SHP77 (cell line): ENCODE data around the gene UNC5C.

Source experiments
- DNase-seq, 2 experiments: peaks; one replicate each; lab custom pipeline; 2025; lab: John Stamatoyannopoulos, UW

UNC5C gene

DNA sequence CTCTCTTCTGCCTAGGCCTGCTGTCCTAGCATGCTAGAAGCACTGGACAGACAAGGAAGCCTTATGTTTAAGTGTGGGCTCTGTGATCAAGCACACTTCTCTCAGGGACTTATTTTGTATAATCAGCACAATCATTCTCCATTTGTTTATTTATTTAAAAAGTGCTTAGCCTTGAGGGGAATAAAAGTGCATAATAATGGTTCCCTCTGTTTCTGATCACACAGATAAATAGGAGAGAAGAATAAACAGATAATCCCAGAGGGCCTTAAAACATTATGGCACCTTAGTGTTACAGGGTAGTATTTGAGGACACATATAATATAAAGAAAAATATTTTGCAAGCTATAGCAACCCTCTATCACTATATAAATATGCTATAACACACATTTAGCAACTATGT lies 146.5 kb downstream of the UNC5C start:
- DNase-seq = no peak

DNA sequence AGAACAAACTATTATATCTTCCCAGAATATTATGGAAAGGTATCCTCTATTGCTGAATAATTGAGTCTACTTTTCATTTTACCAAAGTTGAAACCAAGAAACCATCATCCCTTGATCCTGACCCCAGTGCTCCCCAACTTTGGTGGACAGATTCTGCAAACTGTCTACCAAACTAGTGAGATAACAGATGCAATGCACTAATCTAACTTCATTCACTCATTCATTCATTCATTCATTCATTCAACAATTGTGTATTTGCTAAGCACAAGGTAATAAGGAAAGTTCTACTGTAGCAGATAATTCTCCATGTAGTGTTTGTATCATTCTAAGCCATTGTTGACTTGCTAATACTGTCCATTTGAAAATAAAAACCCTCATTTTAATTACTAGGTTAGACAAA lies 150.6 kb downstream of the UNC5C start:
- no peak for DNase-seq

DNA sequence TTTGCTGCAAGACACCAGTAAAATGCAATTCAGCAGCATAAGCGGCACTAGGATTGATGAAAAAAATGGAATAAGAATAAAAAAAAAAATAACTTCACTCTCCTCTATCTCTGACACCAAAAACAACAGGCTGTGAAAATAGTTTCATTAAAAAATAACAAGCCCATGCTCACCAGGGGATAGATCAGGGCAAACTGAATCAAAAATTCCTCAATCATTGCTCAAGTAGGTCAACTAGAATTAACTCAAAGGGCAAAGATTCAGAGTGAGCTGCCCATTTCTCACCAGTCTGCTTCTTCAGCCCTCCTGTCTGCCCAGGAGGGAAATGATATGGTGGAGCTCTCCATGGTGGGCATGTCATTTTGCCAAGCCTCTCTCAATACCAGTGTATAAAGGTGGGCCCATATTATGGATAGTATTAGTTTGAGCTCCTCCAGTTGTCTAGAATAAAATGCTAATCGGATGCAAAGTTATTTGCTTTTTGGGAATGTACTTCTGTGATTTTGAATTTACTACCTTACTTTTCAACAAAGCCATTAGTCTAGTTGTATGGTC lies 153.9 kb downstream of the UNC5C start:
- no peak for DNase-seq

DNA sequence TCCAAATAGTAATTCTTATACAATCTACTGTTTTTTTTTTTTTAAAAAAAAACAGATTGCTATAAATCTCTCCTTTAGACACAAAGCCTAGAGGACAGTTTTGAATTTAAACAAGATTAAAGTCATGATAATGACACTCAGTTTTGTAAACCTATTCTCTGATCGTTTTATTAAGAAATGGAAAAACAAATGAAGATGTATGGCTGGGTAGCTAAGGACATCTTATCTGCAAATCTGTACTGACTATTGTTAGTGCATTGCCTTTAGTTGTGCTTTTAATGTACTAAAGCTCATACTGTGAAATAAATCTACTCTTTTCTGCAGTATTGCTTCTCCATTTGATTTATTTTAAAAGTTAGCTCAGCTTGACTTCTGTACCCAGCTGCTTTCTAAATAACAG lies 155.0 kb downstream of the UNC5C start:
- no peak for DNase-seq

DNA sequence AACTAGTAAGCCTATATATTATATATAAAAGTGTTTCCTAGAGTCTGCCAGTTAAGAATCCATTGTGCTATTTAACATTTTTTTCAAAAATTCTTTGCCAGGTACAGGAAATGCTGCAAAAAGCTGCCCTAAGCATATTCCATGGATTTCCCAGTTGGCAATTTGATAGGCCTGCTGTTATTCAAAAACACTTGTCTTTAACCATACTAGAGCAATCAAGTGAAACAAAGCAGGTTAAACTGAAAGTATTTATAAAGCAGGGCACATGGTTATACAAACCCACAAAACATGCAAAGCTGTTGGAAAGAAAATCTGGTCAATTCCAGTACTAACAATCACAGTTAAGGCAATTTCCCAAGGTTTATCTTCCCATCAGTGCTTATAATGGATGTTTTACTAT lies 159.9 kb downstream of the UNC5C start:
- no peak for DNase-seq

DNA sequence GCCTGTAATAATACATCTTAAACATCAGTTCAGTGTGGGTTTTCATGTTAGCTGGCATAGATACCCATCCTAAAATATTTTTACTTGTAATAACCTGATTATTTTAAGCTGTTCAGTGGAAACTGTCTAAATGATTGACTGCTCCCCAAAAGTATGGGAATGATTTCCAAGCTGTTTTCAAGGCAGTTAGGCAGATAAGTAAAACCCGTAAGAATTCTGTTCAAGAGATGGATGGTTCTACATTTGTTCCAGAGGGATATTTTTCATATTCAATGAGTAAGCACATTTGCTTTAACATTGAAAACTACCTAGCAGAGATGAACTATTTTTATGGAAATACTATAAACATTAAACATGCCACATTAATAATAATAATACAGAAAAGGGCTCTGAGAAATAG lies 161.1 kb downstream of the UNC5C start:
- DNase-seq = no peak

DNA sequence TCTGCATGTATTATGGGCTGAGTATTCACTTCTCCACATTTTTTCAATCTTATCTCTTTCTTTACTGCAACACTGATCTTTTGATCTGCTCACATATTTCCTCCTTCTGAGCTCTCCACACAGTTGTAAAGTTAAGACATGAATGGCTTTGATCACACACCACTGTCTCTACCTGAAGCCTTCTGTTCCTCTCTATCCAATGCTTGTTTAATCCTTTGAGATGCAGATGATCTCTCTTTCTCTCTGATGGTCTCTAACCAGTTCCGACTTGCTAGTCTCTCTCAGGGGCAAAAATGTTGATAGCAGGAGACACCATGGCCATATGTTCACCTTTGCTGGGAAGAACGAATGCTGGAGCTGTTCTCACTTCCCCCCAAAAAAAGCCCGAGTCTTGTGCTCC lies 162.4 kb downstream of the UNC5C start:
- no peak for DNase-seq

DNA sequence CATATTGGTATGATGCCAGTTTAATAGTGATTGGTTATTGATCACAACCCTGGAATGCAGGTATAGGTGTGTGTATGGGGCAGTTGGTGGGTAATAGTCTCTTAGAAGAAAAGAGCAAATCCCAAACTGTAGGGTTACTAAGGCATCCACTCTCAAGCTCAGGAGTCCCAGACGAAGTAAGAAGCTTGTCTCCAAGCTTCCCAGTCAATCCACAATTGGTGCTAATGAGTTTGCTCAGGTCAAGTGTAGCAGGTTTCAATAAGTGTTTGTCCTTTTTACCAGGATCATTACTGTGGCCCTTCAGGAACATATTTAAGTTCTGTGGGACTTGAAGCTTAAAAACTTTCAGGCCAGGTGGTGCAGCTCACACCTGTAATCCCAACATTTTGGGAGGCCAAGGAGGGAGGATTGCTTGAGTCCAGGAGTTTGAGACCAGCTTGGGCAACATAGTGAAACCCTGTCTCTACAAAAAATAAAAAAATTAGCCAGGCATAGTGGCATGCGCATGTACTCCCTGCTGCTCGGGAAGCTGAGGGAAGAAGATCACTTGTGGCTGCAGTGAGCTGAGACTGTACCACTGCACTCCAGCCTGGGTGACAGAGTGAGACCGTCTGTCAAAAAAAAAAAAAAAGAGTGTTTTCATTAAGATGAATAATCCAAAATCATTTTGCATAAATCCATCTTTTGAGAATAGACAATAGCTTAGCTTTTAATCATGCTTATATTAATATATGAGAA lies 166.8 kb downstream of the UNC5C start:
- no peak for DNase-seq

DNA sequence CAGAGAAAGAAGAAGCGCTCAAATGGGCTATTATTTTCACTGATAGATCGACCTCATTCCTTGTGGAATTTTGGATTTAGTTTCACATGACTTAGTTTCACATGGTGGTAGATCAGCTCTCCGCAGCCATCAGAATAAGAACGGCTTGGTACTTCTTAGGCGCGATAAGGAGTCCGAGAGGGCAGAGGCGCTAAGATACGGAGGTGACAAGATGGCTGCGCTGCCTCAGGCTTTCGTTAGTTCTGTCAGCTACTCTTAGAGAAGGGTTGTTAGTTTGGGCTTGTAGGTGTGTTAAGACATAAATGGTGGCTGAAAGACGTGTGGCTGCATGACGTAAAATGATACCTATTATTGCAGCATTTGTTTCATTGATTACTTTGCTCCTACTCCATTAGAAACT lies 169.1 kb downstream of the UNC5C start:
- DNase-seq = no peak

DNA sequence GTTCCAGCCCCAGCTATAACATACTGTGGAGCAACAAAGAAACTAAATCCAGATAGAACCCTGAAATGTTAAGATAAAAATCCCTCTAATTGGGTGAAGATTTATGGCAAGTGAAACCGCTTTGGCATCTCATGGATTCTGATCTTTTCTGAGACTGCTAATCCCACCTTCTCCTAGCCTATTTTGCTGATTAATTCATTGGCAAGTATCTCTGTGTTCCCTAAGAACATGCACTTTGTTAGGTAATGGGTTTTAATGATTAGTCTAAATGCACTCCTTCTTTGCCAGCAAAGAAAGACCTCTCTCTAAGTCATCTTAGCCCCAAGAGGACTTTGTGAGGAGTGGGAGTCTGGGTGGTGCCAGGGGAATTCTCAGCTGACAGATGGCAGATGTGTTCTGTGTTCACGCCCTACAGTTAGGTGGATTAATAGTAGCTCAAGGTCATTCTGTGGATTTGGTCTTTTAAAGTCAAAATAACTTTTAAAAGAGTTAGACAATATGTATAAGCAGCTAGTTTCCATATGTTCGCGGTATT lies 171.3 kb downstream of the UNC5C start:
- DNase-seq = no peak

DNA sequence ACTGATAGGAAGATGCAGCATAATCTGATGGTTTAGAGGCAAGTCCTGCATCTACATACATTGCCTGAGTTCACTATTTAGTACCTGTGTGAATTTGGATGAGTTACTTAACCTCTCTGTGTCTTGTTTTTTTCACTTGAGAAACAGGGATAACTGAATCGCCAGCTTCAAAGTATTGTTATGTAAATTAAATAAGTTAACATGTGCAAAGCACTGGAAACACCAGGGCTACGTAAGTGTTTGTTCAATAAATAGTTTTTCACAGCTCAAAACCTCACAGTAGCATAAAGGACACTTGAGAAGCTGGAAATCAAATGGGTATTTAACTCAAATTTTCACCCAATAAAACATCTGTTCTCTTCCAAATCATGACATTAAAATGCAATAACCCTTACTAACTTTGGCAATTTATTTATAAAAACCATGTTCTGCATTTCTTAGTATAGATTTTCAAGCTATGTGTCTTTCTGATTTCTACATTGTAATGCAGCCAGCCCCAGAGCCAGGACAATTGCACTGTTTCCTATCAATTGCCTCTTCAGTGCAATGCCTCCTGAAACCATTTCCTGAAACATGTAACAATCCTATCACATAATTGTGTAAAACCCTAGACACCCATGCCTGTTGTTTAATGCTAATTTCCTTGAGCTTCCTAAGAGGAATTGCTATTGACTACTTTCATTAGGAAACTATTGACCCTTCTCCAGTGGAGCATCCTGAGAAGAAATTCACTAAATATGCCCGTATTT lies 177.1 kb downstream of the UNC5C start:
- DNase-seq = no peak

DNA sequence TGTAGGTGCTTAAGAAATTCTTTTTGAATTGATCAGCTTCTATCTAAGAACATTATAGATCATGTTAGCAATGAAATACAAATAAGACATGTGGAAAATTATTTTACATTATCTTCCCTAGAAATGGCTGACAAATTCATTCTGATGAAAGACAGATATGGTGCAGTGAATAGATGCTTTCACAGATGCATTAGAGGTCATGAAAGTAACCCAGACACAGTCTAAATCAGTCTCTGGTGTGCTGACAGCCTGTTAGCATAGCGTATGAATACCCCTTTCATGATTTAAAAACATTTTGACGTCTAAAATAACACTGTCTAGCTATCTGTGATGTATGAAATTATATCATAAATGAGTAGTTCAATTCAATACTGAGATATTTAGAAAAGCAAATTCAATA lies 180.9 kb downstream of the UNC5C start:
- no peak for DNase-seq

DNA sequence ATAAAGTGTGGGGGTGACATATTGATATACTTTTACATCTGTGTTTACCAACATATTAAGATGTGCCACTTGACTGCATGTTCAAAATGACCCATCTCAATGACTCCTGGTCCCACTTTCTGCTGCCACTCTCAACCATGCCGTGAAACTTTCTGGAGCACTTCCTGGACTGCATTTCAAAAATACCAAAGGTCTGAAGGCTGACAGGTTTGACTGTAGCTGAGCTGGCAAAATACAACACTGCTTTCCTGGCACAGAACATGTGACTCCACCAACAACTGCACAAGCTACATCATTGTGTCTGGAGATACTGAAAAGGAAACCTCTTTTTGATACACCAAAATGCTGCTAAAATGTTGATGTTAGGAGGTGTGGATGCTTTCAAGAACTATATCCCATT lies 184.8 kb downstream of the UNC5C start:
- DNase-seq = no peak

DNA sequence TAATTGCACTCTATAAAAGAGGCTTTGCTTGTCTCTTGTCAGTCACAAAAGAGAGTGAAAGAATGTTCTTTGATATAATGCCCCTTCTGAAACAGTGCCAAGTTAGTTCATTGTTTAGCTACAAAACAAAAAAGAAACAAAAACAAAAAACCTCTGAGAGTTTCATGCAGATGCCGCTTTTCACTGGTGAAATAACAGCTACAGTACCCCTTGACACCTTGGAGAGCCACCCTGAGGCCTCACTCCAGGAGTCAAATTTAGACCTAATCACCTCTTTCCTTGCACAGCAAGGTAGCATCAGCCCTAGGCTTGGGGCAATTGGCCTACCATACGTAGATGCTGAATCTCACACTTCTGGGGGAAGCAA lies 185.2 kb downstream of the UNC5C start:
- no peak for DNase-seq

DNA sequence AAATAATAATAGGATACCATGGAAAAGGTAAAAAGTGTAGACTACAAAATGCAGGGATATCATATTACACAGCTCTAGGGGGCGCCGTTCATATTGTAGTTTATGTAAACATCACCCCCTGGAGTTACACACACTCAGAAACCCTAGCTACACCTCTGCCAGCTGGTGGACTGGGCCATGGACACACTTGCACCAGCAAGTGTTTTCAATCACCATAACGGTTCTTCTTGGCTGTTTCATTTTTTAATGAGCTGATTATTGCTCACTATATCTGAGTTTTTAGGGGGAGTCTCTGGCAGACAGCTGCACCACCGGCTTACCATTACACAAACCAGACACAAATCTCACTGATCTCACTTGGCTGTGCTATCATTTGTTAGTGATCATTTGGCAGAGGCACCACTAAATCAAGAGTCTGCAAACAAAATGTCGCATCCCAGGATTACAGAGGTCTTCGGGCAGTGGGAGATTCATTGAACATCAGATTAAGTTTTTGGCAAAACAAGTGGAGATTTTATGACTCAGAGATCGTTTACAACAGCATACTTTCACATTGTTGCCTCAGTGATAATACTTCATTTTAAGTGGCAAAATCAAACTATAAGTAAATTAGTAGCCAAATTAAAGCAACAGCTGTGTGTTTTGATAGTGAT lies 185.7 kb downstream of the UNC5C start:
- DNase-seq = no peak

DNA sequence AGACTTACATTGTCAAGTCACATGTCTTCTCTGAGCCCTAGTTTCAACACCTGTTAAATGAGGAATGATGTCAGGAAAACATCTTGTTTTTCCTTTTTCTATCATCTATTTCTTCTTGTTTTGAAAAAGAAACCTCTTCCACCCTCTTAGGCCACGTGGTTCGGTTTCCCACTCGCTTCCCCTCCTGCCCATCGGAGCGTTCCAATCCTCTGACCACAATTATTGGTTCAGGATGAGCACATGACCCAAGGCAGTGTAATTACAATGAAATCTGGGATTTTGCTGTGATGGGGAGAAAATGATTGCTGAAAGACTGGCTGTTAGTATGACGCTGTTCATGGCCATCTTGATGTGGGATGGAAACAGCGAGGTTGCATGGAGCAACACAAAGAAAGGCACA lies 186.7 kb downstream of the UNC5C start:
- no peak for DNase-seq

DNA sequence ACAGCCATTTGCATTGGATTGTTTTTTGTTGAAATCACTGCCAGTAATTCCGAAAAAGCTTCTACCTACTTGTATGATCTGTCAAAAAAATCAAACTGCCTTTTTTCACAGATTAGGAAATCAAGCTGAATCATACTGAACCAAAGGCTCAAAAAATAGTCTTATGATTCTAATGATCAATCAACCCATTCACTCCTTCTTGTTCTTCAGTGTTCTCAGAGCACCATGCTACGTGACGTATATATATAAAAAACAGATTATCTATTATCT lies 187.1 kb downstream of the UNC5C start:
- no peak for DNase-seq

DNA sequence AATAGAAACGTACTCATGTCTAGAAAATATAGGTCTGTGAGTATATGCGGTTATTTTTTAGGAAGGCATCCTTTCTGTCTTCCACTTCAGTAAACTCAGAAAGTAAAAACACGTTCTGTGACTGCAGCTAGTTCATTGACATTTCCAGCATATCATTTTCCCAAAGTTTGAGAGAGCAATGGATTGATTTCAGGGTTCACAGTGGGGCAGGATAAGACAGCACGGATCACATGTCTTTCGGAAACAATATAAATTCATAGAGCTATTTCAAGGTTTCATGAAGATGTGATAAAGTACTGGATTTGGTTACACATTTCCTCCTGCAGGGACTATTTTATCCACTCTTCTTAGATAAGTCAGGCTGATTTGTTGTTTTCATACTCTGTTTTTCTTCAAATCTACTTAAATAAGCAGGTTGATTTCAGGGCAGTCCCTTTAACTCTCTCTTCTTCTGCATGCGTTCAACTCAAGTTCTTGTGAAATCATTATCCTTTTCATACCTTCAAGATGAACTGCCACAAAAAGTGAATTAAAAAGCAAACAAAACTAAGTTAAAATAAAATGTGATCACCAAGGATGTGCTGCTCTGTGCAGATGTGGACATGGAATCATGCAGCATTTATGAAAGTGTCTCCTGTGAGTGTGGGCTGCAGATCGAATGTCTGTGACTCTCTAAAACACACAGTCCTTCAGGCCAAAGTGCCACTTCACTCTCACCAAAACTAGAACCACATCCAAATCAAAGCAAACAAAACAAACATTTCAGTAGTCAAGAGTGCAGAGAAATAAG lies 187.7 kb downstream of the UNC5C start:
- DNase-seq = no peak

DNA sequence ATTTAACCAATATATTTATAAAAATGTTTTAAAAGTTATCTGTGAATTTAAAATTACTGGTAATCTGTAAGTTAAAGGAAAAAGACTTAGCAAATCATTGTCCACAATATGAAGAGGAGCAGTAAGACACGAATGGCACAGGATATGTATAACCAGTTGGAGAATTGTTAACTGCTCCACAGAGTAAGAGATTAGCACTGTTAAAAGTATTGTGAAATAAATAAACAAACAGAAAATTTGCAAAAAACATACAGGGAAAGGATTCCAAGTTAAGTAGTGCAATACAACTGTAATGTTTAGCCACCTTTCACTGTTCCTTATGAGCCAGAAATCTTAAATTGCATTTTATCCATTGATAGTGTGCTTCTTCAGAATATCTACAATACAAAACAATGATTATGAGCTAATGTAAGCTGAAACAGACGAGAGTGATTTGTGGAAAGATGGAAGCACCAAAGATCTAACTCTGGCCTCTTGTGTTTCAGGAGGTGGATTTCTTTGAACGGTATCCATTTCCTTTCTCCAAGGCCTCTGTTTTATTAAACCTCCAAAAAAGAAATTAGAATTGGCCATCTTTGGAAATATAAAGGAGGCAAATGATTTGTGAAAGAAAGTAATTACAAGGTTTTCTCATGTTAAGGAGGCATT lies 188.4 kb downstream of the UNC5C start:
- DNase-seq = no peak

DNA sequence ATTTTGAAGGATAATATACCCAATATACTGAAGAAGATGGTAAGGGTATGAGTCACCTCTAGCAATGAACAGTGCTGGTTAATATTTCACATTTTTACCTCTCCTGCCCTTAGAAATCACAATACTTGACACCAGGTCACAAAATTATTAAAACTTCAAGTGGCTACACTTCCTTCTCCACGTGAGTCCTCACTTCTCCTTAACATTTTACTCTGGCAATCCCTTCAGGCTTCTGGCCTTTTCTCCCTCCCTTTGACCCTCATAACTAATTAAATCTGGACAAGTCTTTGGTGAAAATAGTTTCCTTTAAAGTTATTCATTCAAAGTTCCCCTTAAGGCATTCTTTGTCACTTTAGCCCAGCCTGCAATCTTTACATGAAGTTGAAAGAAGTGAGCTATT lies 190.4 kb downstream of the UNC5C start:
- DNase-seq = no peak

DNA sequence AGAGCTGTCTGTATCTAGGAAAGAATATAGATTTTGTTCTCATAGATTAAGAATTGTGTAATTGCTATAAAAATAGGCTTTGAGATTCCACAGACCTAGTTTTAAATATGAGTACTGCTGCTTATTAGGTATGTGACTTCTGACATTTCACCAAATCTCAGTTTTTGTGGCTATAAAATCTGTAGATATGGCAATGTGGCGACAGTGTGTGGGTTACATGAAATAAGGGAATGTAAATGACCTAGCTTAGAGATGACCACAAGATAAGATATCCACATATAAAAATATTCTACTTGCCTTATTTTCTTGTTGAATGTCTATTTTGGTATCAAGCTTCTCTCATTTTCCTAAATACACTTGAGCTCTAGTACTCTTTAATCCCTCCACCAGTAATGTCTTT lies 193.8 kb downstream of the UNC5C start:
- DNase-seq = no peak

DNA sequence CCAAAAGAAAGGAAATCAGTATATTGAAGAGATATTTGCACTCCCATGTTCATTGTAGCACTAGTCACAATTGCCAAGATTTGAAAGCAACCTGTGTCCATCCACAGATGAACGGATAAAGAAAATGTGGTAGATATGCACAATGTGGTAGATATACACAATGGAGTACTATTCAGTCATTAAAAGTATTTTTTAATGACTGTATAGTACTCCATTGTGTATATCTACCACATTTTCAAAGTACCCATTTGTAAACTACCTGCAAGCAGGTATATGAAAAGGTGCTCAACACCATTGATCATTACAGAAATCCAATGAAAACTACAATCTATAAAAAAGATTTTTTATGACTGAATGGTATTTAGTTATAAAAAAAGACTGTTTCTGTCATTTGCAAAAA lies 200.4 kb downstream of the UNC5C start:
- DNase-seq = no peak
